SK-N-SH treated with all-trans-retinoic acid at 6 μM for 48 hours (cell line): ENCODE data around the gene KCND2.
"Not testable (repeated sequence)": the region's sequence is repeated elsewhere in the genome, so short reads cannot be mapped to it uniquely, and the experiment has no call there.

Experiments used
- ATAC-seq: fragments of 200-7000 bp; cut with Tn5 transposase; 3 replicates; pipeline ENCODE4 v1.9.1; 2020; ENCODE audit warnings: mild to moderate bottlenecking, moderate library complexity
- ARNTL ChIP-seq: fragments of 450-650 bp; formaldehyde crosslinking; IDR thresholded peaks from 2 replicates; pipeline ENCODE4 v1.5.0; 2020; ENCODE audit warnings: low read depth, mild to moderate bottlenecking, moderate library complexity, borderline replicate concordance
- CREB5 ChIP-seq: fragments of 250-450 bp; sonication (Bioruptor Pico); IDR thresholded peaks from 2 replicates; pipeline ENCODE4 v1.5.1; 2020; ENCODE audit warnings: low read depth, mild to moderate bottlenecking, moderate library complexity
- CSDC2 ChIP-seq: fragments of 250-450 bp; sonication (Bioruptor Pico); IDR thresholded peaks from 2 replicates; pipeline ENCODE4 v1.5.0; 2020; ENCODE audit warnings: mild to moderate bottlenecking, moderate library complexity
- CSRNP3 ChIP-seq: fragments of 250-450 bp; sonication (Bioruptor Pico); IDR thresholded peaks from 2 replicates; pipeline ENCODE4 v1.5.1; 2021; ENCODE audit warnings: mild to moderate bottlenecking, moderate library complexity
- ESRRG ChIP-seq: fragments of 250-450 bp; sonication (Bioruptor Pico); IDR thresholded peaks from 2 replicates; pipeline ENCODE4 v1.6.1; 2021; ENCODE audit warnings: mild to moderate bottlenecking
- ISL1 ChIP-seq: fragments of 250-450 bp; sonication (Bioruptor Pico); IDR thresholded peaks from 2 replicates; pipeline ENCODE4 v2.1.2; 2022; ENCODE audit warnings: mild to moderate bottlenecking, moderate library complexity
- OSR1 ChIP-seq: fragments of 250-450 bp; sonication (Bioruptor Pico); IDR thresholded peaks from 2 replicates; pipeline ENCODE4 v1.8.0; 2022; ENCODE audit warnings: moderate library complexity, mild to moderate bottlenecking, inconsistent platforms
- PATZ1 ChIP-seq: fragments of 250-450 bp; sonication (Bioruptor Pico); IDR thresholded peaks from 2 replicates; pipeline ENCODE4 v1.8.0; 2020; ENCODE audit warnings: mild to moderate bottlenecking, moderate library complexity, borderline replicate concordance
- POU6F1 ChIP-seq: fragments of 250-450 bp; sonication (Bioruptor Pico); IDR thresholded peaks from 2 replicates; pipeline ENCODE4 v1.8.0; 2021; ENCODE audit warnings: low read depth, mild to moderate bottlenecking, moderate library complexity, borderline replicate concordance
- PPARA ChIP-seq: fragments of 250-450 bp; sonication (Bioruptor Pico); IDR thresholded peaks from 2 replicates; pipeline ENCODE4 v1.5.0; 2020; ENCODE audit warnings: mild to moderate bottlenecking, borderline replicate concordance
- RARB ChIP-seq: fragments of 250-450 bp; sonication (Bioruptor Pico); IDR thresholded peaks from 2 replicates; pipeline ENCODE4 v1.8.0; 2021; ENCODE audit warnings: mild to moderate bottlenecking, moderate library complexity
- TCF4 ChIP-seq: fragments of 250-450 bp; sonication (Bioruptor Pico); IDR thresholded peaks from 2 replicates; pipeline ENCODE4 v1.8.0; 2021; ENCODE audit warnings: mild to moderate bottlenecking, moderate library complexity, borderline replicate concordance
- TOX ChIP-seq: fragments of 250-450 bp; sonication (Bioruptor Pico); IDR thresholded peaks from 2 replicates; pipeline ENCODE4 v1.8.0; 2021; ENCODE audit warnings: mild to moderate bottlenecking, moderate library complexity, borderline replicate concordance
- ZC3H10 ChIP-seq: fragments of 250-450 bp; sonication (Bioruptor Pico); IDR thresholded peaks from 2 replicates; pipeline ENCODE4 v1.5.1; 2021; ENCODE audit warnings: mild to moderate bottlenecking, moderate library complexity
- ZFP30 ChIP-seq: fragments of 450-650 bp; formaldehyde crosslinking; IDR thresholded peaks from 2 replicates; pipeline ENCODE4 v1.5.0; 2022; ENCODE audit warnings: mild to moderate bottlenecking, moderate library complexity
- ZNF565 ChIP-seq: fragments of 450-650 bp; formaldehyde crosslinking; conservative IDR thresholded peaks from 2 replicates; pipeline ENCODE4 v1.5.0; 2020; ENCODE audit warnings: low read depth, mild to moderate bottlenecking, moderate library complexity
- ZNF70 ChIP-seq: fragments of 450-650 bp; formaldehyde crosslinking; IDR thresholded peaks from 2 replicates; pipeline ENCODE4 v1.5.0; 2020; ENCODE audit warnings: mild to moderate bottlenecking, moderate library complexity
- ZNF8 ChIP-seq: fragments of 450-650 bp; formaldehyde crosslinking; IDR thresholded peaks from 2 replicates; pipeline ENCODE4 v1.5.0; 2020; ENCODE audit warnings: mild to moderate bottlenecking, moderate library complexity

Gene KCND2

GRCh38 chr7:120691915-120692314, 418.9 kb downstream of the KCND2 start:
- TF ChIP-seq ZNF8 (CRISPR knock-in tag) (no peak), ZFP30 (no peak), ZC3H10 (CRISPR knock-in tag) (no peak), ISL1 (CRISPR knock-in tag) (no peak), ZNF565 (CRISPR knock-in tag) (no peak), CSRNP3 (CRISPR knock-in tag) (no peak), PPARA (CRISPR knock-in tag) (no peak), OSR1 (CRISPR knock-in tag) (no peak), CREB5 (CRISPR knock-in tag) (no peak), ARNTL (no peak), TCF4 (CRISPR knock-in tag) (no peak), CSDC2 (CRISPR knock-in tag) (no peak)
- no peak for ATAC-seq

GRCh38 chr7:120695848-120696247, 422.9 kb downstream of the KCND2 start:
- no peak for ATAC-seq
- TF ChIP-seq CSDC2 (CRISPR knock-in tag) (no peak), ESRRG (CRISPR knock-in tag) (no peak), ZNF70 (CRISPR knock-in tag) (no peak), ZNF565 (CRISPR knock-in tag) (no peak), RARB (CRISPR knock-in tag) (no peak)

- TF ChIP-seq OSR1 (CRISPR knock-in tag) = no peak
- TF ChIP-seq CREB5 (CRISPR knock-in tag) = no peak
- no peak for TF ChIP-seq ZNF70 (CRISPR knock-in tag)
These were observed 427.8 kb downstream of the KCND2 start for GRCh38 chr7:120700796-120701195.

GRCh38 chr7:120702408-120702807, 429.4 kb downstream of the KCND2 start:
- not testable (repeated sequence) for ATAC-seq

More at GRCh38 chr7:120700796-120701195, 427.8 kb downstream of the KCND2 start:
- no peak for ATAC-seq

GRCh38 chr7:120703585-120704240, 430.7 kb downstream of the KCND2 start:
- no peak for TF ChIP-seq POU6F1
- no peak for TF ChIP-seq ZNF8 (CRISPR knock-in tag)
- no peak for TF ChIP-seq CSRNP3 (CRISPR knock-in tag)
- no peak for TF ChIP-seq PATZ1 (CRISPR knock-in tag)
- TF ChIP-seq ISL1 (CRISPR knock-in tag) = no peak
- no peak for TF ChIP-seq TOX (CRISPR knock-in tag)
- ATAC-seq = no peak
